Ishikawa (cell line): ENCODE data around the gene HEXIM2.

Source experiments
- EGR1 ChIP-seq: IDR thresholded peaks from 2 replicates; pipeline ENCODE4 v1.6.1; 2012
- EP300 ChIP-seq: IDR thresholded peaks from 2 replicates; pipeline ENCODE4 v1.6.1; 2012; ENCODE audit warnings: borderline replicate concordance
- RAD21 ChIP-seq: IDR thresholded peaks from 2 replicates; pipeline ENCODE4 v1.6.1; 2012; ENCODE audit warnings: low read depth
- USF1 ChIP-seq: IDR thresholded peaks from 2 replicates; pipeline ENCODE4 v1.6.1; 2012

- TF ChIP-seq USF1 (no peak), RAD21 (no peak), EP300 (no peak), EGR1 (no peak)
Measured at GRCh38 chr17:45184144-45184543, 22.5 kb downstream of the HEXIM2 start.
